Left lung (tissue), 10 donors: Measurements from ENCODE around the gene PPID. TPM values are rescaled to one million over a fixed set of nuclear protein-coding genes. Genes with fewer than 3 reads are reported as not detected.

Experiments used
- ATAC-seq: fragments of 200-7000 bp; cut with Tn5 transposase; one replicate; pipeline ENCODE4 v1.9.1; 2020; ENCODE audit warnings: moderate library complexity
- DNase-seq, 4 donors: peaks; one replicate each; pipeline ENCODE4 v3.0.0-alpha.2; 2013 to 2020
- H3K27ac ChIP-seq, 2 donors: fragments of 200-600 bp; sonication (generic) in 1 of 2; one replicate each; pipeline versions ENCODE4 v1.5.0 to v1.8.0; 2020 to 2021
- H3K27me3 ChIP-seq, 2 donors: fragments of 200-600 bp; sonication (generic) in 1 of 2; one replicate each; pipeline versions ENCODE4 v1.5.0 to v1.8.0; 2020 to 2021
- H3K36me3 ChIP-seq, 2 donors: fragments of 200-600 bp; sonication (generic) in 1 of 2; one replicate each; pipeline versions ENCODE4 v1.5.0 to v1.8.0; 2020 to 2021
- H3K4me1 ChIP-seq, 2 donors: fragments of 200-600 bp; one replicate each; pipeline ENCODE4 v1.8.0; 2021
- H3K4me3 ChIP-seq, 2 donors: fragments of 200-600 bp; sonication (generic) in 1 of 2; one replicate each; pipeline versions ENCODE4 v1.5.0 to v1.8.0; 2020 to 2021; ENCODE audit warnings: mild to moderate bottlenecking in 1 of 2
- H3K9me3 ChIP-seq, 2 donors: fragments of 200-600 bp; sonication (generic) in 1 of 2; one replicate each; pipeline versions ENCODE4 v1.5.0 to v1.8.0; 2020 to 2021
- intact Hi-C, 2 donors: fragments of 100-400 bp; cut with DNase I; formaldehyde crosslinking; loops; one replicate each; pipeline versions ENCODE4 v1.11.2 to v1.14.2; 2022
- polyA plus RNA-seq, 6 donors: library from polyadenylated mRNA; unstranded; fragments of 120-200 nt; gene quantifications; one replicate each; pipeline ENCODE4 v1.2.1, GENCODE V29; 2013; ENCODE audit not compliant: insufficient read length in 6 of 6
- total RNA-seq, 2 donors: library from RNA; stranded (reverse); fragmentation: NEBNext Ultra II Directional; extraction: Animal tissue kit (Norgen Biotek cat#: 25700); gene quantifications; one replicate each; pipeline ENCODE4 v1.2.1, GENCODE V29; 2021
- TF ChIP-seq, protein P1 (sequence below), 2 donors: fragments of 200-600 bp; sonication (generic) in 1 of 2; IDR thresholded peaks; one replicate each; pipeline versions ENCODE4 v1.5.0 to v1.8.0; 2021; ENCODE audit warnings: antibody characterized with exemption in 2 of 2
- donor health status: DM: no; HTN: yes; CAD: no.
- donor health status: DM: no; HTN: no; CAD: no.

Gene PPID
- total and polyA plus RNA-seq, 8 donors: 24.2 to 63.0 (median 53.0) TPM

GRCh38 chr4:158676076-158676475 lies 47.1 kb downstream of the PPID start:
- no peak overlapping the region for H3K4me3 ChIP-seq
- no peak for ATAC-seq
- H3K4me1 ChIP-seq: peaks cover 6 to 19% of the 10 kb centered on the region in 2 donors
- no peaks in the 10 kb centered on the region for H3K27me3 ChIP-seq
- DNase-seq: no peak
- H3K27ac ChIP-seq: no peak overlapping the region
- intact Hi-C loops: no loop called here
- no peaks in the 10 kb centered on the region for H3K9me3 ChIP-seq
- TF ChIP-seq, protein P1, sequence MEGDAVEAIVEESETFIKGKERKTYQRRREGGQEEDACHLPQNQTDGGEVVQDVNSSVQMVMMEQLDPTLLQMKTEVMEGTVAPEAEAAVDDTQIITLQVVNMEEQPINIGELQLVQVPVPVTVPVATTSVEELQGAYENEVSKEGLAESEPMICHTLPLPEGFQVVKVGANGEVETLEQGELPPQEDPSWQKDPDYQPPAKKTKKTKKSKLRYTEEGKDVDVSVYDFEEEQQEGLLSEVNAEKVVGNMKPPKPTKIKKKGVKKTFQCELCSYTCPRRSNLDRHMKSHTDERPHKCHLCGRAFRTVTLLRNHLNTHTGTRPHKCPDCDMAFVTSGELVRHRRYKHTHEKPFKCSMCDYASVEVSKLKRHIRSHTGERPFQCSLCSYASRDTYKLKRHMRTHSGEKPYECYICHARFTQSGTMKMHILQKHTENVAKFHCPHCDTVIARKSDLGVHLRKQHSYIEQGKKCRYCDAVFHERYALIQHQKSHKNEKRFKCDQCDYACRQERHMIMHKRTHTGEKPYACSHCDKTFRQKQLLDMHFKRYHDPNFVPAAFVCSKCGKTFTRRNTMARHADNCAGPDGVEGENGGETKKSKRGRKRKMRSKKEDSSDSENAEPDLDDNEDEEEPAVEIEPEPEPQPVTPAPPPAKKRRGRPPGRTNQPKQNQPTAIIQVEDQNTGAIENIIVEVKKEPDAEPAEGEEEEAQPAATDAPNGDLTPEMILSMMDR (IDR thresholded peaks at IDR 0.05): no peak
- no peaks in the 10 kb centered on the region for H3K36me3 ChIP-seq

DNA sequence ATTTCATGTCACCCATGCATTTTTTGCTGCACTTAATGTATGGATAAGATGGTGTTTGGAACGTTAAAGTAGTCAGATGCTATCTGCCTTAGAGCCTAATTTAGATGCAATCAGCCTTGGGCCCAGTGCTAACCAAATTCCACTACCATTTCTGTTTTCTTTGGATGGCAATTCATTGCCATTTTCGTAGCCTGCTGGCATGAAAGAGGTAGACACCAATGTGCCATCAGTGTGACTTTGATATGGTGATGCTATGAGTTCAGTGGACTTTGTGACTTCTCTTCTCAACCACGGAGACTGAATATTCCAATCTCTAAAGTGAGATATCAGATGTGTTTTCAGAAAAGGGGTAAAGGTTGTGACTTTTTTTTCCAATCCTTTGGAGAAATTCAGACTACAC lies 49.6 kb downstream of the PPID start:
- no peaks in the 10 kb centered on the region for H3K36me3 ChIP-seq
- TF ChIP-seq, protein P1 (IDR thresholded peaks at IDR 0.05): no peak
- ATAC-seq (no peak), DNase-seq (no peak)
- peaks cover 8 to 29% of the 10 kb centered on the region in 2 donors for H3K4me1 ChIP-seq
- no peaks in the 10 kb centered on the region for H3K27me3 ChIP-seq
- H3K4me3 ChIP-seq: no peak overlapping the region
- no peak overlapping the region for H3K27ac ChIP-seq
- no peaks in the 10 kb centered on the region for H3K9me3 ChIP-seq
- intact Hi-C loops: no loop called here

DNA sequence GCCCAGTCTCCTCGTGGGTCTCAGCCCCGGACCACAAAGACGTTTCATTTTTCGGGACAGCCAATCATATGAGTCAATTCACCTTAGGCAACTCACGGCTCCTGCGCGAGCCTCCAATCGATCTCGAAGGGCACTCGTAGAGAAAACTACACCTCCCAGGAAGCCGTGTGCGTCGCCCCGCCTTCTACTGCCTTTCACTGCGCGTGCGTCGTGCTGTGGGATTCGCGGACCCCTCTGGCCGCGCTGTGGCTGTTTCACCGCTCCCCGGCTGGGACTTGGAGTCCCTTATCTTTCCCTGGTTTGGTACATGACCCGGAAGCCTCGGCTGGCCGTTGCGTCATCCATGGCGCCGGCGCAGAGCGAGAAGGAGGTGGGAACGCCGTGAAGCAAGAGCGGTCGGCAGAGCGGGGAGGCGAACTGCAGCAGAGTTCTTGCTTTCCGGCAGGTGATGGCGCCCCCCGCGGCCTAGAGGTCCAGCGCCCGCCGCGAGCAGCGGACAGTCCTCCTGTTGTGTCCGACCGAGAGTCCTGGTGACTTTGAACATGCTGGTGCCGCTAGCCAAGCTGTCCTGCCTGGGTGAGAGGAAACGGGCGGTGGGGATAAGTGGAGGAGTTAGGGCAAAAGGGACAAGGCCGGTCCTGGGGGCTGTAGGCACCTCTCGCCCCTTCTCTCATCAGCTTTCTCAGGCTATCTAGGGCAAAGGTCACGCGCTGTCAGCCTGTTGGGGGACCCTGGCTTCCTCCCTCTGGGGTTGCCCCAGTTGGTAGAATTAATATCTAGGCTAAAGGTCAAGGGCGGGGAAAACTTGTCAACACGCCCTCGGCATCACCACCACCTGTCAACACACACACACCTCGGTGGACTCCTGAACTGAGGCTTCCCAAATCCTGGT lies 51.0 kb downstream of the PPID start, which contains the start of gene ETFDH:
ETFDH (plus strand) TSS at position 382 of the 892 bp plus-strand sequence; CDS start at position 543, 161 bp downstream.
- peak; percentile 99 to 100 (median 99) for DNase-seq
- peaks cover 8 to 29% of the 10 kb centered on the region in 2 donors for H3K4me1 ChIP-seq
- intact Hi-C loops: no loop called here
- H3K27ac ChIP-seq: peak within 1 kb of the TSS; percentile 94
- no peaks in the 10 kb centered on the region for H3K36me3 ChIP-seq
- peak within 1 kb of the TSS; percentile 64 to 93 for H3K4me3 ChIP-seq
- TF ChIP-seq, protein P1 (IDR thresholded peaks at IDR 0.05): peak; percentile 62 to 65
- H3K9me3 ChIP-seq: no peaks in the 10 kb centered on the region
- no peaks in the 10 kb centered on the region for H3K27me3 ChIP-seq
- peak; percentile 93 for ATAC-seq

- intact Hi-C loops: no loop called here
- TF ChIP-seq, protein P1 (IDR thresholded peaks at IDR 0.05): no peak
- no peaks in the 10 kb centered on the region for H3K9me3 ChIP-seq
- ATAC-seq (peak; percentile 2), DNase-seq (no peak)
- H3K27me3 ChIP-seq: no peaks in the 10 kb centered on the region
- no peaks in the 10 kb centered on the region for H3K36me3 ChIP-seq
- H3K4me3 ChIP-seq: peak within 1 kb of the TSS; percentile 64 to 93
- peak within 1 kb of the TSS; percentile 94 for H3K27ac ChIP-seq
- H3K4me1 ChIP-seq: peaks cover 8 to 29% of the 10 kb centered on the region in 2 donors
Measured at GRCh38 chr4:158671665-158671914, 51.6 kb downstream of the PPID start, which contains the start of gene C4orf46. C4orf46 (minus strand) TSS chr4:158671887; CDS start chr4:158671801, 86 bp downstream.

- ATAC-seq: peak; percentile 24
- intact Hi-C loops: no loop called here
- TF ChIP-seq, protein P1 (IDR thresholded peaks at IDR 0.05): no peak
Measured at GRCh38 chr4:158670975-158671664, 52.1 kb downstream of the PPID start.

More at GRCh38 chr4:158670975-158671664, 52.1 kb downstream of the PPID start:
- H3K4me3 ChIP-seq: peak overlapping the region; percentile 64 to 93
- no peaks in the 10 kb centered on the region for H3K36me3 ChIP-seq
- peak overlapping the region; percentile 94 for H3K27ac ChIP-seq
- no peaks in the 10 kb centered on the region for H3K9me3 ChIP-seq
- no peaks in the 10 kb centered on the region for H3K27me3 ChIP-seq
- peak in 3 of 4 donors; percentile 68 to 91 (median 89) for DNase-seq
- H3K4me1 ChIP-seq: peaks cover 8 to 29% of the 10 kb centered on the region in 2 donors
